ENCODE data around the gene ASB2.

ASB2 gene

DNA sequence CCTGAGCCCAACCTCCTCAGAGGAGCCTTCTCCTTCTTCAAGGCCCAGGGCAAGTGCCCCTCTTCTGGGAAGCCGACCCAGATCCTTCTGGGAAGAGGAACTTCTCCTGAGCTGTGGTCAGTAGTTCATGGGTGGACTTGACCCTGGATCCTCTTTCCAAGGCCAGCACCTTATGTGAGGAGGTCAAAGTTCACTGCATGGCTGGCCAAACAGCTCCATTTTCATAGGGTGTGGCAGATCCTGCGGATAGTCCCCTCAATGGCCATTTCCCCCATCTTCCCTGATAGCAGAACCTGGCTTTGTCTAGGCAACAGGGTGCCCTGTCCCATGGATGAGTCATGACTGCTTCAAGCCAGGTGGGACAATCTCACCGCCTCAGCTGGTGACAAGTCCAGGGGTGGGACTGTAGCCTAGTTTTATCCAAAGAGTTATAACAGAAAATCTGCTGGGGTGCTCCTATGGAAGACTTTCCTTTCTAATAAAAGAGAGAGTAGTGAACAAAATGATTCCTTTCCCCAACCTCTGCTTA, 10.4 kb downstream of the ASB2 start:
- Histone ChIP-seq H3K4me1 (ENCODE audit: control insufficient read depth, insufficient read depth, low read length) (peaks cover 23% of the 10 kb centered on the region), H3K36me3 (ENCODE audit: insufficient read depth, low read length) (no peaks in the 10 kb centered on the region), H3K27me3 (ENCODE audit: control insufficient read depth, insufficient read depth, low read length) (peaks cover 27% of the 10 kb centered on the region), H3K4me2 (ENCODE audit: low read length) (peak overlapping the region; percentile 34), H3K9ac (ENCODE audit: low read depth, low read length) (peak overlapping the region; percentile 9), H3K4me3 (ENCODE audit: low read length) (no peak overlapping the region), H3K9me3 (replicated peaks; ENCODE audit: low read length) (no peaks in the 10 kb centered on the region)

- H3K4me3 ChIP-seq (ENCODE audit: low read length), result no peak overlapping the region
- H3K4me1 ChIP-seq (ENCODE audit: control insufficient read depth, insufficient read depth, low read length), result peaks cover 25% of the 10 kb centered on the region
- peaks cover 20% of the 10 kb centered on the region for H3K27me3 ChIP-seq (ENCODE audit: control insufficient read depth, insufficient read depth, low read length)
- no peaks in the 10 kb centered on the region for H3K36me3 ChIP-seq (ENCODE audit: insufficient read depth, low read length)
- H3K9ac ChIP-seq (ENCODE audit: low read depth, low read length), result peak overlapping the region; percentile 9
- H3K9me3 ChIP-seq (replicated peaks; ENCODE audit: low read length), result no peaks in the 10 kb centered on the region
- peak overlapping the region; percentile 34 for H3K4me2 ChIP-seq (ENCODE audit: low read length)
Measured at GRCh38 chr14:93965287-93965821, 11.0 kb downstream of the ASB2 start.

DNA sequence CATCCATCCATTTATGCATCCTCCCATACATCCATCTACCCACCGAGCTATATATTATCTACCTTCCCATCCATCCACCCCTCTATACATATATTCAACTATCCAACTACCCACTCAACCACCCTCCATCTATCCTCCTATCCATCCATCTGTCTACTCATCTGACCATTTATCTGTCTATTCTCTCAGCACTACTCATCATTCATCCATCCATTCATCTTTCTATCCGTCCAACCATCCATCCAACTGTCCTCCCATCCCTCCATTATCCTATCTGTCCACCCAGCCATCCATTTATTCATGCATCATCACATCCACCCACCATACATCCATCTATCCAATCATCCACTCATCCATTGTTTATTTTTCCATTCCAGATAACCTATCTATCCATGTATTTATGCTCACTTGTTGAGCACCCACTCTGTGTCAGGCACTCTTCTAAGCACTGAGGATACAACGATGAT, 11.5 kb downstream of the ASB2 start:
- Histone ChIP-seq H3K9ac (ENCODE audit: low read depth, low read length) (no peak overlapping the region), H3K36me3 (ENCODE audit: insufficient read depth, low read length) (no peaks in the 10 kb centered on the region), H3K4me3 (ENCODE audit: low read length) (no peak overlapping the region), H3K4me1 (ENCODE audit: control insufficient read depth, insufficient read depth, low read length) (peaks cover 30% of the 10 kb centered on the region), H3K9me3 (replicated peaks; ENCODE audit: low read length) (no peaks in the 10 kb centered on the region), H3K27me3 (ENCODE audit: control insufficient read depth, insufficient read depth, low read length) (peaks cover 16% of the 10 kb centered on the region), H3K4me2 (ENCODE audit: low read length) (no peak overlapping the region)

DNA sequence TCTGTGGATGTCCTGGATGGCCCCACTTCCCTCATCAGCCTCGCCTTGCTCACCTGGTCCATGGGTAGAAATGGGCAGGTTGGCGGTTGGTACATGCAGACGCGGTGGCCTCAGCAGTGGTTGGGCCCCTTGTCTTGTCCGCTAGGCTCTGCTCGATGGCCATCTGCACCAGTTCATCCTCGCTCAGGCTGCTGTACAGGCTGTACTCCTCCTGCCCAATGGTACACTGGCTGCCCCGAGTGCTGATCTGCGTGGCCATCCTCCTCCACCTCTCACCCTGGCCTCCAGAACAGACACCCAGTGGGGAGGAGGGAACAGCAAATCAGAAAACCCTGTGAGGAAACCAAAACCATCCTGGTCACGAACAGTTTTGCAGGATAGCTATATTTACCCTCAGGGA, 12.1 kb downstream of the ASB2 start:
- Histone ChIP-seq H3K36me3 (ENCODE audit: insufficient read depth, low read length) (no peaks in the 10 kb centered on the region), H3K4me3 (ENCODE audit: low read length) (no peak overlapping the region), H3K4me1 (ENCODE audit: control insufficient read depth, insufficient read depth, low read length) (peaks cover 36% of the 10 kb centered on the region), H3K9me3 (replicated peaks; ENCODE audit: low read length) (no peaks in the 10 kb centered on the region), H3K27me3 (ENCODE audit: control insufficient read depth, insufficient read depth, low read length) (peaks cover 10% of the 10 kb centered on the region), H3K4me2 (ENCODE audit: low read length) (no peak overlapping the region), H3K9ac (ENCODE audit: low read depth, low read length) (no peak overlapping the region)

GRCh38 chr14:93963692-93964091, 12.7 kb downstream of the ASB2 start:
- H3K27me3 ChIP-seq (ENCODE audit: control insufficient read depth, insufficient read depth, low read length), result peaks cover 4% of the 10 kb centered on the region
- H3K9ac ChIP-seq (ENCODE audit: low read depth, low read length), result no peak overlapping the region
- no peak overlapping the region for H3K4me2 ChIP-seq (ENCODE audit: low read length)
- no peaks in the 10 kb centered on the region for H3K36me3 ChIP-seq (ENCODE audit: insufficient read depth, low read length)
- H3K9me3 ChIP-seq (replicated peaks; ENCODE audit: low read length), result no peaks in the 10 kb centered on the region
- no peak overlapping the region for H3K4me3 ChIP-seq (ENCODE audit: low read length)
- peaks cover 42% of the 10 kb centered on the region for H3K4me1 ChIP-seq (ENCODE audit: control insufficient read depth, insufficient read depth, low read length)

DNA sequence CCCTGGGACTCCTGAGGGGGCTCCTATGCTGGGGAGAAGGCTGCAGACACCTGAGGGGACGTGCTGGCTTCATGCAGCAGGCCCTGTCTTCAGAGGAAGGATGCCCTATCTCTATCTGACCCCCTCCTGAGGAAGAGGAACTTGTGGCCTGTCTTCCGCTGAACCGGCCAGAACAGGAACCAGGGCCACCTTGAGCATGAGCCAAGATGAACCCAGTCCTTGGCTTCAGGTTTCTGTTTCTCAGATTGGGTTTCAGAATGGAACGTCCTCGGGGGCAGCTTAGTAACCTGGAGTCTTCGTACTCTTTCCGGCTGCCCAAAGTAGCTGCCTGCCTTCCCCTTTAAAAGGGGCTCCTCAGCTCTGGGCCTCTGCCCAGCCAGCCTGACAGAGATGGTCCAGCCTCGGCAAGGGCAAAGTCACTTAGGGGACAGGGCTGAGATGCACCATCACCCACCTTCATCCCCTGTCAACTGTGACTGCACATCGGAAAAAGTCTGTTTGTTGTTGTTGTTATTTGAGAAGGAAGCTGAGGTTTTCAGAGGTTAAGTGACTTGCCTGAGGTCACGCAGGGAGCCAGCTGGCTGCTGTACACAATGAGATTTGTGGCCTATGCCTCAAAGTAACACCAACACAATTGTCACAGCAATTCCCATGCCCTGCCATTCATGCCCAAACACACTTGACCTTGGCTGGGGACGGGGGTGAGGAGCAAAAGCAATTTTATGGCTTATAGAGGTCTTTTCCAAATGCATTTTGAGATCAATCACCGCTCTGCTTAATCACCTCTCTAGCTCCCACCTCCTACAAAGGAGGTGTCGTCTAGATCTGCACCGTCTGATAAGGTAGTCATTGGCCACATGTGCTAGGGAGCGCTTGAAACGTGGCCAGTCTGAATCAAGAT, 13.4 kb downstream of the ASB2 start:
- Histone ChIP-seq H3K4me1 (ENCODE audit: control insufficient read depth, insufficient read depth, low read length) (peaks cover 42% of the 10 kb centered on the region), H3K9me3 (replicated peaks; ENCODE audit: low read length) (no peaks in the 10 kb centered on the region), H3K36me3 (ENCODE audit: insufficient read depth, low read length) (no peaks in the 10 kb centered on the region), H3K4me2 (ENCODE audit: low read length) (peak overlapping the region; percentile 32), H3K9ac (ENCODE audit: low read depth, low read length) (no peak overlapping the region), H3K4me3 (ENCODE audit: low read length) (no peak overlapping the region), H3K27me3 (ENCODE audit: control insufficient read depth, insufficient read depth, low read length) (no peaks in the 10 kb centered on the region)

- Histone ChIP-seq H3K36me3 (ENCODE audit: insufficient read depth, low read length) (no peaks in the 10 kb centered on the region), H3K4me1 (ENCODE audit: control insufficient read depth, insufficient read depth, low read length) (peaks cover 42% of the 10 kb centered on the region), H3K9ac (ENCODE audit: low read depth, low read length) (no peak overlapping the region), H3K4me3 (ENCODE audit: low read length) (no peak overlapping the region), H3K27me3 (ENCODE audit: control insufficient read depth, insufficient read depth, low read length) (peaks cover 7% of the 10 kb centered on the region), H3K4me2 (ENCODE audit: low read length) (no peak overlapping the region), H3K9me3 (replicated peaks; ENCODE audit: low read length) (no peaks in the 10 kb centered on the region)
Measured at GRCh38 chr14:93961620-93962019, 14.8 kb downstream of the ASB2 start.

DNA sequence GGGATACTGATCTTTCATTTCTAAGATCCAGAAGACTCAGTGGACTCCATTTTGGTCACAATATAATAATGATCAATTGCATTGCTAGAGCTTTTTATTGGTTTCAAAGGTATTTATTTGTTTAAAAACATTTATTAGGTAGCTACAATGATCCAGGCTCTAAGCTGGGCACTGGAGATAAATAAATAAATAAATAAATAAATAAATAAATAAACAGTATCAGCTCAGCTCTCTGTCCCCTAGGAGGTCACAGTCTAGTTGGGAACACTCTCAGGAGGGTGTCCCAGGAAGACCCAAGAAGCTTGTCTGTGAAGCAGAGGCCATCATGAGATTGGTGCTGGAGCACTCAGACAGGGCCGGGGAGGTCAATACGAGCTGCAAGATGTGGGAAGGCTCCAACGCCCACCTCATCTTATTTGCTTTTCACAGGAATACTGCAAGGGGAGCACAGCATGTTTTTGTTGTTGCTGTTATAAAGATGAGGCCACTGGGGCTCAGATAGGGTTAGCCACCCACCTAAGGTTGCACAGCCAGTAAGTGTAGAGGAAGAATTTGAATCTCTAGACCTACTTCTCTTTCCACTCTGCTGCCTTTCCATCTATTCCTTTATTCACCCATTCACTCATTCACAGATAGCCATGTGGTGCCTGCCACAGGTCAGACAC, 15.5 kb downstream of the ASB2 start:
- Histone ChIP-seq H3K4me1 (ENCODE audit: control insufficient read depth, insufficient read depth, low read length) (peaks cover 38% of the 10 kb centered on the region), H3K27me3 (ENCODE audit: control insufficient read depth, insufficient read depth, low read length) (peaks cover 14% of the 10 kb centered on the region), H3K9me3 (replicated peaks; ENCODE audit: low read length) (no peaks in the 10 kb centered on the region), H3K4me2 (ENCODE audit: low read length) (no peak overlapping the region), H3K9ac (ENCODE audit: low read depth, low read length) (no peak overlapping the region), H3K4me3 (ENCODE audit: low read length) (no peak overlapping the region), H3K36me3 (ENCODE audit: insufficient read depth, low read length) (no peaks in the 10 kb centered on the region)

- no peak overlapping the region for H3K9ac ChIP-seq (ENCODE audit: low read depth, low read length)
- H3K4me3 ChIP-seq (ENCODE audit: low read length), result no peak overlapping the region
- H3K27me3 ChIP-seq (ENCODE audit: control insufficient read depth, insufficient read depth, low read length), result peaks cover 22% of the 10 kb centered on the region
- no peaks in the 10 kb centered on the region for H3K9me3 ChIP-seq (replicated peaks; ENCODE audit: low read length)
- H3K4me1 ChIP-seq (ENCODE audit: control insufficient read depth, insufficient read depth, low read length), result peaks cover 36% of the 10 kb centered on the region
- H3K36me3 ChIP-seq (ENCODE audit: insufficient read depth, low read length), result no peaks in the 10 kb centered on the region
- peak overlapping the region; percentile 46 for H3K4me2 ChIP-seq (ENCODE audit: low read length)
Measured at GRCh38 chr14:93960108-93960475, 16.3 kb downstream of the ASB2 start.

- Histone ChIP-seq H3K4me1 (ENCODE audit: control insufficient read depth, insufficient read depth, low read length) (peaks cover 34% of the 10 kb centered on the region), H3K9ac (ENCODE audit: low read depth, low read length) (peak overlapping the region; percentile 32), H3K4me3 (ENCODE audit: low read length) (no peak overlapping the region), H3K4me2 (ENCODE audit: low read length) (peak overlapping the region; percentile 46), H3K27me3 (ENCODE audit: control insufficient read depth, insufficient read depth, low read length) (peaks cover 28% of the 10 kb centered on the region), H3K36me3 (ENCODE audit: insufficient read depth, low read length) (no peaks in the 10 kb centered on the region), H3K9me3 (replicated peaks; ENCODE audit: low read length) (no peaks in the 10 kb centered on the region)
Measured at GRCh38 chr14:93959239-93960107, 16.9 kb downstream of the ASB2 start.

Measured in skeletal muscle satellite cell (primary cell).